SIG-M5 (cell line): ENCODE results near the gene OTUD5.
A peak's percentile ranks its signal among the peaks of the same experiment; 100 is the strongest.

Experiments used
- DNase-seq: peaks from one replicate; lab custom pipeline; 2025; lab: John Stamatoyannopoulos, UW

OTUD5 gene

DNA sequence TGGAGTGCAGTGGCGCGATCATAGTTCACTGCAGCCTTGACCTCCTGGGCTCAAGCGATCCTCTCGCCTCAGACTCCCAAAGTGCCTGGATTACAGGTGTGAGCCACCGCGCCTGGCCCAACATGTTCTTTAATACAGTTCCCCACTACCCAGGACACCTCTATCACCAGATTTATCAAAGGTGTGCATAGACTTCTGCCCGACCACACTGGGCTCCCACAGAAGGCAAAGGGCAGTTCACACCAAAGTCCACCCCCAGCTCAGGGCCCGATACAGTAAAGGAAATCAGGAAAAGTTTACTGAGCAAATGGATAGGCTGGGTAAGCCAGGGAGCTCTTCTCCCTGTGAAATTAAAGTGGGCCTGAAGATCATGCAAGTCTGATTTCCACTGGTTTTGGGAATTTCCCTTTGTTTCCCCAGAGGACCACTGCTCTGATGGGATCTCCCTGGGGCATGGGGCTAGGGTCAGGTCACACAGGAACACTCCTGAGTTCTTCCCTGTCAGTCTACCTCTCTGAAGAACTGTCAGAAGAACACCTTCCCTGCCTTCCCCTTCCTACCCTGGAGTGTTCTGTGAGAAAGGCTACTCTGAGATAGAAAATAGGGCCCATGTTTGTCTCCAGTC, 20.9 kb downstream of the OTUD5 start:
- DNase-seq, result no peak

DNA sequence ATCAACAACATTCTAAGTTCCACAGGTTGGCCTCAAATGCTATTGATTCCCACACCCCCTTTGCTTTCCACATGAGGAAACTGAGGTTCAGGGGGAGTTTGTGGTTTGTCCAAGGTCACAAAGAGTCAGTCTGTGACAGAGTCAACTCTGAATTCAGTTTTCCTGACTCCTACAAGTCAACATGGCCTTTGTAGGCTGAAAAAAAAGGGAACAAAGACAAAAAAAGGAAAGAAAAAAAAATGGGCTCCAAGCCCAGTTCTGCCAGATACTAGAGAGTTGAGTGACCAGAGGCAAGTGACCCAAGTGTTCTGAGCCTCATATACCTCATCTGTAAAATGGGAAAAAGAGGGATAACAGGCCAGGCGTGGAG, 22.1 kb downstream of the OTUD5 start:
- DNase-seq, result no peak

DNA sequence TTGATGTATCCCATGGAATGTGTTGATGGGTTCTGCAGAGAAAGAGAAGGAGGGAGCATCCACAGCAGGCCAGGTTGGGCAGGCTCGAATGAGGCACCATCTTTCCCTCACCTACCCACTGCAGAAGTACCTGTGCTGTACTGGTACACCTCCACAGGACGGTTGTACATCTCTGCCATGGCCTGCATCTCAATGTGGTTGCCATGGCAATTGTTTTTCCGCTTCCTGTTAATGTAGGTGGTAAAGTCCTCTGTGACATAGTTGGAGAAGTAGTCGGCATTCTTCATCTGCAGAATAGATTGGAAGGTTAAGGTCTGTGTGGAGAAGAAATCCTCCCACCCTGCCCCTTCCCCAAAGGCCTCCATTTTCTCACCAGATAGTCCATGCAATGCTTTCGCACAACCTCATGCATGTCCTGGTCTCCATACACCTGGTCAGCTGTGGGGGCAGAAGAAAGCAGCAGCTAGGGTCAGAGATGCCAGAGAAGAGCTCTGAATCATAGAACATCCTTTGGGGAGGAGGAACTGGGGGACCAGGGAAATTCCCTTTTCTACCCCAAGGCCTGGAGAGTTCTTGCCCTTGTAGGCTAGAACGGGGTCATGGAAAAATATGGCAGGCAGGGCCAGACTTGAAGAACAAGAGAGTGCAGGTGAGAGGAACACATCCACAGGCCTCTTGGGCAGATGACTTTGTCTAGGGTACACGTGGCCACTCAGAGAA, 22.7 kb downstream of the OTUD5 start:
- no peak for DNase-seq

DNA sequence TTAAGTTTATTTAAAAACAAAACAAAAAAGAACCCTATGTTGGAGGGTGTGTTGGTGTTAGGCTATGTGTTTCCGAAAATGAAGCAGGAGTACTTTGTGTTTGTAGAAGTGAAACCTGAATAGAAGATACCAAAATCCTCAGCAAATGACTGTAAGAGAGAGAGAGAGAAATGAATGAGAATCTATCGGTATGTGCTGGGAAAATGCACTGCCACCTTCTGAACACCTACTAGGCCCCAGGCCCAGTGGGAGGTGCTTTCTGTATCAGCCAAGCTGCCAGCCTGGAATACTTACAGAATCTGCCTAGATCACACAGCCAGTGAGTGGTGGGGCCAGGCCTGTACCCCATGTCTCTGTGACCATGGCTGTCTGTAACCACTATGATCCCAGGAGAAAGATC, 23.6 kb downstream of the OTUD5 start:
- no peak for DNase-seq

DNA sequence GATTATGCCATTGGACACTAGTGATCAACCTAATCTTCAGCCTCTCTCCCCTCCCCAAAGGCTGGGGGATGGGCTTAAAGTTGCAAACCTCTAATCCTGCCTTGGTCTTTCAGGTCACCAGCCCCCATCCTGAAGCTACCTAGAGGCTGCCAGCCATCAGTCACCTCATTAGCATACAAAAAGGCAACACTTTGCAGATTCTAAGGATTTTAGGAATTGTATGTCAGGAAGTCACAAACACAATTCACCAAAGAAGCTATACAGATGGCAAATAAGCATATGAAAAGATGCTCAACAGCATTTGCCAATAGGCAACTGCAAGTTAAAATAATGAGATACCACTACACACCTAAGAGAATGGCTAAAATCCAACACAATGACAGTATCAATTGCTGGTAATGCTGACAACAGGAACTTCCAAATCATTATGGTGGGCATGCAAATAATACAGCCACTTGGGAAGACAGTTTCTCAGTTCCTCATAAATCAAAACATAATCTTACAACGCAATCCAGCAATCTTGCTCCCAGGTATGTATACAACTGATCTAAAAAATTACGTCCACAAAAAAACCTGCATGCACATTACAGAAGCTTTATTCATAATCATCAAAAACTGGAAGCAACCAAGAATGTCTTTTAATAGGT, 29.5 kb downstream of the OTUD5 start:
- no peak for DNase-seq

DNA sequence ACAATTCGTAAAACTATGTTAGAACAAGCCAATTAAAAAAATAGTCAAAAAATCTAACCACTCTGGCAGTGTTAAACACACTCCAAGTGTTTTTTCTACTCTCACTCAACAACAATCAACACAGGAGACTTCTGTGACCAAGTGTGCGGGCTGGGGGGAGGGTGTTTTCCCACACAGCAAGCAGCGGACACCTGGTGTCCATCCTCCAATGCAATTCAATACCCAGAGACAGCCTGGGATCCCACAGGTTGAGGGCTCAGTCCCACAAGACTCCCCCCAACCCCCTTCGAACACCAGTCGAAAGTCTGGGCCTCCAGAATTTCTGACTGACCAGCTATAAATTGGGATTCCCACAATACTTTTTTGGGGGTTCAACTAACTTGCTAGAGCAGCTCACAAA, 30.3 kb downstream of the OTUD5 start:
- no peak for DNase-seq

DNA sequence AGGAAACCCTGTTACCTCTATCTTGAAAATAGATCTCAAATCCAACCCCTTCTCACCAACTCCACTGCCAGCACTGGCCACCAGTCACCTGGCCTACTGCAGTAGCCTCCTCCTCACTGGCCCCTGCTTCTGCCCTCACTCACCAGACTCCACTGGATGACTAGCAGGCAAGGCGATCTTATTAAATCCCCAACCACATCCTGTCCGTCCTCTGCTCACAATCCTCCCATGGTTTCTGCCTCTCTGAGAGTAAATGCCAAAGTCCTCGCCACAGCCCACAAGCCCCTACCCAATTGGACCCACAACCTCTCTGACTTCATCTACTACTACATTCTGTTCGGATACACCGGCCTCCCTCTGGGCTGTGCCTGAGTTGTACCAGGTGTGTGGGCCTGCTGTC, 33.1 kb downstream of the OTUD5 start:
- no peak for DNase-seq

DNA sequence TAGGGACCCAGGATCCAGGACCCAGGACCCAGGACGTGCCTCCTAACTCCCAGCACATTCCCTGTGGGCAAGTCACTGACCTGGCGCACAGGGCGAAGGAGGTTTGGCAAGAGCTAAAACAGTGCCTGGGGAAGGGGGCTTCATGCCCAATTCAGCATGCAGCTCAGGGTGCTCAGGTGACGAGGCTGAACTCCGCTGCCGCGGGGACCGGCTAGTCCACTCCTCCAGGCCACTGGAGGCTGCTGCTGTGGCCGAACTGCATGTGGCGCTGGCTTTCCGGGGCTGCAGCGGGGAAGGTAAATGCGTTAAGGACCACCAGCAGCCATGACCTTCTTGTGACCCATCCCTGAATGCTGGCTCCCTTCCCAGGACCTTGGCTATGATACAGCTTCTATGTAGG, 33.6 kb downstream of the OTUD5 start:
- no peak for DNase-seq

DNA sequence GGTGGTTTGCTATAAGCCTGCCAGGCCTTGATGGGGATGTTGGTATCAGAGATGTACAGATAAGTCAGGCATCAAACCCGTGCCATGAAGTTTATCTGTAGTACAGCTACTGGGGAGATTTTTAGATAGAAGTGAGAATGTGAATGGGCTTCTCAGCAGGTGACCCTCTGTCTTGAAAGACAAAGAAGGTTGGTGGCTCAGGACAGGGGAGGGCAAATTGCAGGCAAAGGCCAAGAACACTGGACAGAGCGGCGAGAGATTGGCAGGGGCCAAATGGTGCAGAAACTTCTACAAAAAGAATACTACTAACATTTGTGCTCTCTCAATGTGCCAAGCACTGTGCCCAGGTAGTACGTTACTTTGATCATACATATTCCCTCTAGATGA, 36.7 kb downstream of the OTUD5 start:
- no peak for DNase-seq

DNA sequence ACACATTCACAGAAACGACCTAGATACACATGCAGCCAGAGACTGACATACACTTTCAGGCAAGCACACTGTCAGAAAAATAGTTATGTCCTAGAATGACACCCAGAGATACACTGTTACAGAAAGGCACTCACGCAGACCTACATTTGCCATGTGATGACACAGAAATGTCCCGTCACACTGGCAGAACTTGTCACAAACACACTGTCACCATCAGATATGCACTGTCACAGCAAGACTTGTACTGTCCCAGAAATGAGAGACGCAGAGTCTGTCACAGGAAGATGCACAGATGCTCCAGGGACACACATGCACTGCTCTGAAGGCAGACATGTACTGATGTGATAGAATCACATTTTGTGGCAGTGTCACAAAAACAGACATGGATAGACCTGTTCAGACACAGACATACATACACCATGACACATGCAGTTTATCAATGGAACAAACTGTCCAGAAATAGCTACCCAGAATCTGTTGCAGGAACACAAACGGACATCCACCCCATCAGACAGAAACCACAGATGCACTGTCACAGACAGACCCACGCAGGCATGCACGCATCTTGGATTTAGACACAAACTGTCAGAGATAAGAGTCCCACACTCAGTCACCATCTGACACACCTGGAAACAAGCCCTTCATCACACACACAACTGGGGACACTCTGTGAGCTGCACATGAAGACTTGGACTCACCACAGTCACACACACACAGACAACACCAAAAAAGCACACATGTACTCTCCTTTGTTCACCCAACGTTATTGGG, 37.3 kb downstream of the OTUD5 start:
- no peak for DNase-seq

DNA sequence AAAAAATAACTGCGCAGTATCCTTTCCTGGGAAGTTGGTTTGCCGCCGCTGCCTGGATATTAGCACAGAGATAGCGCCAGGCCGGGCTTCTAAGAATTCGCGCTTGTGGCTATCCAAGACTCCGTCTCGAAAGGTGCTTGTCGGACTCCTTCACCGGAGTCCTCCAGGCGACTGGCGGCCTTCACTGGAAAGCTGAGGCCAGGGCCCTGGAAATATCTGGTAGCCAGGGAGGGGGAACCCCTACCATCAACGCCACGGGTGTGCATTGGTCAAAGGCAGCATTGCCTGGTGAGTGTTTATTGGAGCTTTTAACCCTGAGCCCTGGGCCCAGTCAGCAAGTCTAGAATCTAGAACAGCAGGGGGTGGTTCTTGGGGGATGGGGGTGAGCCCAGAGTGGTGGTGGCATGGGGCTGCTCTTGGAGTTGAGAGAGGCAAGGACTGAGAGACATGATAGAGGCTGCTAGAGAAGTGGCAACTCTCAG, 38.0 kb downstream of the OTUD5 start:
- no peak for DNase-seq

DNA sequence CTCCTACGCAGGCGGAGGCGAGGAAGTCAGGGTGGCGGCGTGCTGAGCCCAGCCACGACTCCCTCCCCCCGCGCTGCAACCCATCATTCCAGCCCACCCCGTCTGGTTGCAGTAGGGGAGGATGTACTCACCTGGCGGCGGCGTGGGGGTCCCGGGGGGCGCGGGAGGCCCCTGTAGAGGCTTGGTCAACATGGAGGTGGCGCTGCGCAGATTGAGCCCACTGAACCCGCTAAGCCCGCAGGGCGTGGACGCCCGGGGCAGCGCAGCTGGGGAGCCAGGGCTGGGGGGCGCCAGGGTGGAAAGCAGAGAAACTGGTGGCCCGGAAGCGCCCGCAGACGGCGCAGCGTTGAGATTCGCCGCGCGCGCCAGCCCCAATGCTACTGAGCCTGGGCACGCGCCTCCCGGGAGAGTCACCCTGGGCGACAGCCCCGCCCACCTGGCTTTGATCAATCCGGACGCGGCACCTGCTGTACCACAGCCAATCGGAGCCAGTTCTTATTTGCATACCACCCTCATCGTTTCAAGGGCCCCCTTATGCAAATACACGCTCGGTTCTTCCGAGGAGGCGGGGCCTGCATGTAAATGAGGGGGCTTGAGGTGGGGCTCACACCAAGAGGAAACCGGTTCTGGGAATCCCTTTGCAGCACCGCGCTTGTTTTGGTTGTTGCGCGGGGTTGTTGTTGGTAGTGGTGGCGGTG, 38.6 kb downstream of the OTUD5 start, which contains the start of gene PIM2:
Gene PIM2, minus strand, starts transcription at position 382 of the 698 bp plus-strand sequence. Its CDS starts 190 bp downstream, at position 192.
- peak; percentile 85 for DNase-seq

DNA sequence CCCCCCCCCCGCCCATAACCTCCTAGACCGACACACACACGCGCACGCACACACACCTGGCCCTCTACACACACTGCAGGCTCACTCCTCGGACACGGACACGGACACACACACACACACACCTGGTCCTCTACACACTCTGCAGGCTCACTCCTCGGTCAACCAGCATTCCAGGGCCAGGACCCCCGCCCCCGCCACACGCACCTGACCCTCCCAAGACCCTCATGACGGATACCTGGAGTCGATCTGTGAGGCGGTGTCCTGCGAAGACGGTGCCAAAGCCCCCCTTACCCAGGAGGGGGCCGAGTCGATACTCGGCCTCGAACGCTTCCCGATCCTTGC, 39.1 kb downstream of the OTUD5 start:
- no peak for DNase-seq

DNA sequence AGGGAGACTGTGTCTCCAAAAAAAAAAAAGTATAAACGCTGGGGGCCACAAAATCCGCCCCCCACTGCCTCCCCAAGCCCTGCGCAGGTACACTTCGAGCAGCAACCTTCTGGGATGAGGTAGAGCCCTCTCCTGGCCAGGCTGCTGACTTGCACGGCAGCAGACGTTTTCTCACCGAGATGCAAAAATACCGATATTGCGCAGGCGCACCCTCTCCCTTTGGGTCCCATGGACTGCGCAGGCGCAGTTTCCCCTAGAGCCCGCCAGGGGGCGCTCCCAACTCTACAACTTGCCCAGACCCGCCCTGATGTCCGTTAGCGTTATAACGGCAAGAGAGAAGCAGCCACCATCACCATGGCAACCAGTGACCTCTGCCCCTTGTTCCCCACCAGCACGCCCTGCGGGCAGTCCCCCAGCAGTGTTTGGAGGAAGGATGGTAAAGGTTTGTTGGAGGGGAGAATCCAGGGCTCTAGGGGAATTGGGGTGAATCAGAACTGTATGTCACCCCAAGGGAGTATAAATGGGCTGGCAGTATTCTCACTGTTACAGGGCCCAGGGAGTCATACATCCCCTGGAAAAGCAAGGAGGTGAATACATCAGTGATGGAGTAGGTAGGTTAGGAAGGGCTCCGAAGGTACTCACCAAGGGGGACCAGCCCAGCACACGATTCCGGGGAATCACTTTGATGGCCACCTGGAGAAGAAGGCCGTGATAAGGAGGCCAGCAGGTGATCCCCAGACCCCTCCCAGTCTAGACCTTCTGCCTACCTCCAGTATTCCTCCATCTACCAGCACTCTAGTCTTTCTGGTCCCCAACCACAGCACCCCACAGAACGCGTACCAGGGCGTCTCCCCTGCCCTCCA, 40.0 kb downstream of the OTUD5 start:
- peak; percentile 43 for DNase-seq

DNA sequence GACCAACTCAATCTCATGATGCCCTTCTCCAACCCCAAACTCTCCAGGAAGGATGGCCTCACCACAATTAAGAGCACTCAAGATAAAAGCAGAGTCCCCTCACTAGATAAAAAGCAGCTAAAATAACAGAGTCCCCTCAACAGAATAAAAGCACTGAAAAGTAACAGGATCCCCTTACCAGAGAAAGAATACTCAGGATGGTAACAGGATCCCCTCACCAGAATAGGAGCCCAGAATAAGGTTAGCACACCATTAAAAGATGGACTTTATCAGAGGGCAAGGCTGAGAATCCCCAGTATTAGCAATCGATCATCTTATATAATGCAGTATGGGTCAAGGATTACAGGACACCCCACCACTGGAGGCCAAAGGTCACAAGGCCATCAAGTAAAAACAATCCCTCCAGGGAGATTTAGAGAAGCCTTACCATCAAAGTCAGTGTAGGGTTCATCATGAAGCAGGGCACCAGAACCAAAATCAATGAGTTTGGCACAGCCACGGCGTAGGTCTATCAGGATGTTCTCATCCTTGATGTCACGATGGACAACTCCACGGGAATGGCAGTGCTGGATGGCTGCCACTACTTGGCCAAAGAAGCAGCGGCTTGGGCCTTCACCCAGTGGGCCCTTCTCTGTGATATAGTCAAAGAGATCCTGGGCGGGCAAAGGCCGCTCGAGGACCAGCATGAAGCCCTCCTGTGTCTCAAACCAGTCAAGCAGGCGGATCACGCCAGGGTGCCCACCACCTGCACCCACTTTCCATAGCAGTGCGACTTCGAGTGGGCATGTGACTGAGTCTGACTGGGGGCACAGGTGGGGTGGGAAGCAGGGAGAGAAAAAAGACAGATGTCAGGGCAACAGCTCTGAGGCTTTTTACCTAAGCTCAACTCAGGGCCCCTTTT, 42.6 kb downstream of the OTUD5 start:
- DNase-seq, result no peak

DNA sequence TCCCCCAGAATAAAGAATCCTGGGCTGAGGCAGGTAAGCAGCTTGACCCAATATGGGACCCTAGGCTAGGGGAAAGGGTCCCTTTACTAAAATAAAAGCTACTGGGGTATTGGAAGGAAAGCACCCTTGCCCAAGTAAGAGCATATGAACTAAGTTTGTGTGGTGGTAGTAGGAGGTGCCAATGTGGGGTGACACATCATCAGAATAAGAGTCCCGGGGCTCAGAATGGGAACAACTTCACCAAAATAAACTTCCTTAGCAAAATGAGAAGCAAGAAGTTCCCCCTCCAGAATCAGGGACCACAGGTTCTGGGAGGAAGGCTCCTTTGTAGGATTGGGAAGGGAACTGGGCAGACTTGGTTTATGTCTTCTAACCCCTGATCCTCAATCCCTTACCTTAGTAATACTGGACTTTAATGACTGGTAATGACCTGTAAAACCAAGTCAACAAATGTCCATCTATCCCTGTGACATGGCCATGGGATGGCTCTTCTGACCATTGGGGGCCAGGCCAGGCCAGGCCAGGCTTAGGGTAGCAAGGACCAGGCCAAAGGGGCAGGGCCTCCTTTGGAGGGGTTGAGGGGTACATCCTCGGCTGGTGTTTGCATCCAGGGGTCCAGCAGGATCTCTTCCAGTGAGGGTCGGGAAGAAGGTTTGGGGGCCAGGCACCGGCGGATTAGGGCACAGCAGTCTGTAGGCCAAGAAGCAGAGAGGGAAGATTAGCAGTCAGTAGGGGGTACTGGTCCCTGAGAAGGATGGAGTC, 43.6 kb downstream of the OTUD5 start:
- no peak for DNase-seq

DNA sequence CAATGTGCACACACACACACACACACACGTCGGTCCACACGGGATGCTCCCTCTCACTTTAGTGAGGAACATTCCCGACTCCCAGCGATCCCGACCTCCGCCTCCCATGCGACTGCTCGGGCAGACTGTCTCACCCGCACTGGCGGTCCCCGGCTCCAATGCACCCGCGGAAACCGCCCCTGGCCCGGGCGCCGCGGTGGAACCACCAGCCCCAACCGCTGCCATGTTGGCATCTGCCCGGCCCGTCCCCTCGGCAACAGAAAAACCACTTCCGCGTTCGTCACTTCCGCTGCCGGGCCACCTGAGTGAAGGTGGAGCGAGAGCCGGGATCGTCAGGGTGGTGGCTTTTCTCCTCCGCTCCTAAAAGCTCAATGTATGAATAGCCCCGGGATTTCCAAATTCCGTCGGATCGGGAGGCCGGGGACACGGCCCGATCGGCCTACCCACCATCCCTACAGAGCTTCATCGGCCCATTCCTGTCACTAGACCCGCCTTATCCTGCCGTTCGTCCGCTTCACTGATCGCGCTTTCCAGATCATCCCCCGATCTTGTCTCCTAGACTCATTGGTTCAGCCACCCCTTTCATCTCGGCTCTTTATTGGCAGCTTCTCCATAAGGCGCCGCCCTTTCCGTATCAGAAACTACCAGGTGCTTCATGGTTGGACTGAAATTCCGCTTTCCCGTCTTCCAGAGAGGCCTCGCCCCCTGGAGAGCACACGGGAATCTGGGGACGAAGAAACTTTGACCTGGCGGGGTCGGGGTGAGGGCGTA, 45.8 kb downstream of the OTUD5 start, which contains the start of gene SLC35A2:
Gene SLC35A2, minus strand, starts transcription at position 235 of the 771 bp plus-strand sequence. Its CDS starts 10 bp downstream, at position 225.
- DNase-seq, result peak; percentile 7

DNA sequence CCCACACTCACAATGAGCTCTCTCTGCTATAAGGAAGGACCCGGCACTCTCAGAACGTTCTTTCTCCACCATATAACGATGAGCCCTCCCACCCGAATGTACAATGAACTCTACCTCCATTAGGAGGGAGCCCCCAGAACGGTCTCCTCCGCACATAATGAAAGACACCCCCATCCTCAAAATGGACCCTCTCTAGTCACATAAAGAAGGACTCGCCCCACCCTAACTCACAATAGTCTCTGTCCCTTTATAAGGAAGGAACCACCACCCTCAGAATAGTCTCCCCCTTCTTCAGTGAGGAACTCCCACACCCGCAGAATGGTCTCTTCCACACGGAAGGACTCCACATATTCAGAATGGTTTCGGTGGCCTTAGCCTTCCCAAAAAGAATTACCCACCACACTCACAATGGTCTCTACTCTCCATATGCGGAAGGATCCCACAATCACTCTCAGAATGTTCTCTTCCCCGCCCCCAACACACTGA, 46.4 kb downstream of the OTUD5 start:
- DNase-seq, result no peak
